Testis (tissue), 3 donors: ENCODE measurements around the gene C4orf46. TPM values are rescaled to one million over a fixed set of nuclear protein-coding genes. Genes with fewer than 3 reads are reported as not detected.

Experiments used
- DNase-seq: peaks from one replicate; pipeline ENCODE4 v3.0.0-alpha.2; 2019
- H3K27ac ChIP-seq, 2 donors: fragments of 200-600 bp; sonication (generic); one replicate each; pipeline ENCODE4 v1.5.1; 2019
- H3K27me3 ChIP-seq: fragments of 200-600 bp; sonication (generic); one replicate; pipeline ENCODE4 v1.5.1; 2019
- H3K36me3 ChIP-seq: fragments of 200-600 bp; sonication (generic); one replicate; pipeline ENCODE4 v1.5.1; 2017; ENCODE audit warnings: low read depth; ENCODE audit errors: missing control alignments
- H3K4me1 ChIP-seq: fragments of 200-600 bp; sonication (generic); one replicate; pipeline ENCODE4 v1.5.1; 2019
- H3K4me3 ChIP-seq, 2 donors: fragments of 200-600 bp; sonication (generic); one replicate each; pipeline ENCODE4 v1.5.1; 2017 to 2019
- H3K9me3 ChIP-seq: fragments of 200-600 bp; sonication (generic); one replicate; pipeline ENCODE4 v1.5.1; 2017
- POLR2A ChIP-seq: fragments of 450-650 bp; IDR thresholded peaks from one replicate; pipeline ENCODE4 v1.6.1; 2017; ENCODE audit warnings: antibody characterized with exemption, mild to moderate bottlenecking, moderate library complexity
- WGBS, 2 donors: methylation state at CpG; one replicate each; pipeline ENCODE4 v1.1.5; 2018; 5-methylcytosine and 5-hydroxymethylcytosine counted together
- intact Hi-C: fragments of 100-400 bp; cut with DNase I; formaldehyde crosslinking; loops from one replicate; pipeline ENCODE4 v1.15.1; 2023; ENCODE audit warnings: low total_unique reads
- polyA plus RNA-seq: library from polyadenylated mRNA; stranded (reverse); fragments of 350-450 nt; fragmentation: Illumina TruSeq; extraction: RNeasy Lipid Tissue Mini Kit (QIAGEN cat#74804); gene quantifications from one replicate; pipeline ENCODE4 v1.2.3, GENCODE V29; 2014; ENCODE audit warnings: low read depth, low replicate concordance; ENCODE audit not compliant: insufficient read depth
- total RNA-seq, 2 donors: library from RNA; depleted of rRNA; stranded (reverse); fragments of >200 nt; gene quantifications; one replicate each; pipeline ENCODE4 v1.2.3, GENCODE V29; 2016
- TF ChIP-seq, protein P1 (sequence below), 3 experiments: fragments of 450-650 bp in 2 of 3; fragments of 200-600 bp in 1 of 3; sonication (generic) in 1 of 3; IDR thresholded peaks; one replicate each; pipeline ENCODE4 v1.5.1; 2016 to 2019; ENCODE audit warnings: antibody characterized with exemption in 3 of 3, mild to moderate bottlenecking in 2 of 3, moderate library complexity in 1 of 3

The C4orf46 gene
- total and polyA plus RNA-seq, 3 donors from 2014 or later, result 14.7 to 36.0 (median 20.2) TPM

DNA sequence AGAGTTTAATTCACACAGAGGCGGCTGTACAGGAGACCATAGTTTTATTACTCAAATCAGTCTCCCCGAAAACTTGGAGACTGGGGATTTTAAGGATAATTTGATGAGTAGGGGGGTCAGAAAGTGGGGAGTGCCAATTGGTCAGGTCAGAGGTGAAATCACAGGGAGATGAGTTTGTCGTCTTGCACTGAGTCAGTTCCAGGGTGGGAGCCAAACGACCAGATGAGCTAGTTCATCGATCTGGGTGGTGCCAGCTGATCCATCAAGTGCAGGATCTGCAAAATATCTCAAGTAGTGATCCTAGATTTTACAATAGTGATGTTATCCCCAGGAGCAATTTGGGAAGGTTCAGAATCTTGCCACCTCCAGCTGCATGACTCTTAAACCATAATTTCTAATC, 4.4 kb upstream of the C4orf46 start:
- Histone ChIP-seq H3K4me3 (no peak overlapping the region), H3K27ac (no peak overlapping the region), H3K27me3 (no peaks in the 10 kb centered on the region), H3K9me3 (no peaks in the 10 kb centered on the region), H3K36me3 (no peaks in the 10 kb centered on the region), H3K4me1 (peaks cover 5% of the 10 kb centered on the region)
- 77 to 85% methylated on average over 5 of the region's 5 CpGs for WGBS, 2 donors
- intact Hi-C loops, result no loop called here
- no peak for DNase-seq
- TF ChIP-seq POLR2A, result no peak
- TF ChIP-seq, protein P1, sequence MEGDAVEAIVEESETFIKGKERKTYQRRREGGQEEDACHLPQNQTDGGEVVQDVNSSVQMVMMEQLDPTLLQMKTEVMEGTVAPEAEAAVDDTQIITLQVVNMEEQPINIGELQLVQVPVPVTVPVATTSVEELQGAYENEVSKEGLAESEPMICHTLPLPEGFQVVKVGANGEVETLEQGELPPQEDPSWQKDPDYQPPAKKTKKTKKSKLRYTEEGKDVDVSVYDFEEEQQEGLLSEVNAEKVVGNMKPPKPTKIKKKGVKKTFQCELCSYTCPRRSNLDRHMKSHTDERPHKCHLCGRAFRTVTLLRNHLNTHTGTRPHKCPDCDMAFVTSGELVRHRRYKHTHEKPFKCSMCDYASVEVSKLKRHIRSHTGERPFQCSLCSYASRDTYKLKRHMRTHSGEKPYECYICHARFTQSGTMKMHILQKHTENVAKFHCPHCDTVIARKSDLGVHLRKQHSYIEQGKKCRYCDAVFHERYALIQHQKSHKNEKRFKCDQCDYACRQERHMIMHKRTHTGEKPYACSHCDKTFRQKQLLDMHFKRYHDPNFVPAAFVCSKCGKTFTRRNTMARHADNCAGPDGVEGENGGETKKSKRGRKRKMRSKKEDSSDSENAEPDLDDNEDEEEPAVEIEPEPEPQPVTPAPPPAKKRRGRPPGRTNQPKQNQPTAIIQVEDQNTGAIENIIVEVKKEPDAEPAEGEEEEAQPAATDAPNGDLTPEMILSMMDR (IDR thresholded peaks at IDR 0.05), result no peak

DNA sequence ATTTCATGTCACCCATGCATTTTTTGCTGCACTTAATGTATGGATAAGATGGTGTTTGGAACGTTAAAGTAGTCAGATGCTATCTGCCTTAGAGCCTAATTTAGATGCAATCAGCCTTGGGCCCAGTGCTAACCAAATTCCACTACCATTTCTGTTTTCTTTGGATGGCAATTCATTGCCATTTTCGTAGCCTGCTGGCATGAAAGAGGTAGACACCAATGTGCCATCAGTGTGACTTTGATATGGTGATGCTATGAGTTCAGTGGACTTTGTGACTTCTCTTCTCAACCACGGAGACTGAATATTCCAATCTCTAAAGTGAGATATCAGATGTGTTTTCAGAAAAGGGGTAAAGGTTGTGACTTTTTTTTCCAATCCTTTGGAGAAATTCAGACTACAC, 1.9 kb upstream of the C4orf46 start:
- Histone ChIP-seq H3K4me1 (peaks cover 5% of the 10 kb centered on the region), H3K27me3 (no peaks in the 10 kb centered on the region), H3K9me3 (no peaks in the 10 kb centered on the region), H3K27ac (no peak overlapping the region), H3K36me3 (no peaks in the 10 kb centered on the region), H3K4me3 (no peak overlapping the region)
- DNase-seq, result no peak
- no peak for TF ChIP-seq POLR2A
- TF ChIP-seq, protein P1 (IDR thresholded peaks at IDR 0.05), result no peak
- intact Hi-C loops, result no loop called here
- WGBS, 2 donors, result 61 to 69% methylated on average over 3 of the region's 3 CpGs

DNA sequence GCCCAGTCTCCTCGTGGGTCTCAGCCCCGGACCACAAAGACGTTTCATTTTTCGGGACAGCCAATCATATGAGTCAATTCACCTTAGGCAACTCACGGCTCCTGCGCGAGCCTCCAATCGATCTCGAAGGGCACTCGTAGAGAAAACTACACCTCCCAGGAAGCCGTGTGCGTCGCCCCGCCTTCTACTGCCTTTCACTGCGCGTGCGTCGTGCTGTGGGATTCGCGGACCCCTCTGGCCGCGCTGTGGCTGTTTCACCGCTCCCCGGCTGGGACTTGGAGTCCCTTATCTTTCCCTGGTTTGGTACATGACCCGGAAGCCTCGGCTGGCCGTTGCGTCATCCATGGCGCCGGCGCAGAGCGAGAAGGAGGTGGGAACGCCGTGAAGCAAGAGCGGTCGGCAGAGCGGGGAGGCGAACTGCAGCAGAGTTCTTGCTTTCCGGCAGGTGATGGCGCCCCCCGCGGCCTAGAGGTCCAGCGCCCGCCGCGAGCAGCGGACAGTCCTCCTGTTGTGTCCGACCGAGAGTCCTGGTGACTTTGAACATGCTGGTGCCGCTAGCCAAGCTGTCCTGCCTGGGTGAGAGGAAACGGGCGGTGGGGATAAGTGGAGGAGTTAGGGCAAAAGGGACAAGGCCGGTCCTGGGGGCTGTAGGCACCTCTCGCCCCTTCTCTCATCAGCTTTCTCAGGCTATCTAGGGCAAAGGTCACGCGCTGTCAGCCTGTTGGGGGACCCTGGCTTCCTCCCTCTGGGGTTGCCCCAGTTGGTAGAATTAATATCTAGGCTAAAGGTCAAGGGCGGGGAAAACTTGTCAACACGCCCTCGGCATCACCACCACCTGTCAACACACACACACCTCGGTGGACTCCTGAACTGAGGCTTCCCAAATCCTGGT, 474 bp upstream of the C4orf46 start, which contains the start of gene ETFDH:
Gene ETFDH (plus strand): TSS at position 382 of the 892 bp plus-strand sequence. CDS start 161 bp downstream, at position 543.
- peak; percentile 54 for TF ChIP-seq POLR2A
- TF ChIP-seq, protein P1 (IDR thresholded peaks at IDR 0.05), result peak; percentile 60 to 76 (median 67)
- DNase-seq, result peak; percentile 98
- Histone ChIP-seq H3K36me3 (no peaks in the 10 kb centered on the region), H3K4me3 (peak within 1 kb of the TSS; percentile 89 to 97), H3K9me3 (no peaks in the 10 kb centered on the region), H3K4me1 (peaks cover 5% of the 10 kb centered on the region), H3K27me3 (no peaks in the 10 kb centered on the region), H3K27ac (peak within 1 kb of the TSS; percentile 67 to 94)
- intact Hi-C loops, result no loop called here
- 0 to 1% methylated on average over 17 to 59 of the region's 60 CpGs for WGBS, 2 donors

DNA sequence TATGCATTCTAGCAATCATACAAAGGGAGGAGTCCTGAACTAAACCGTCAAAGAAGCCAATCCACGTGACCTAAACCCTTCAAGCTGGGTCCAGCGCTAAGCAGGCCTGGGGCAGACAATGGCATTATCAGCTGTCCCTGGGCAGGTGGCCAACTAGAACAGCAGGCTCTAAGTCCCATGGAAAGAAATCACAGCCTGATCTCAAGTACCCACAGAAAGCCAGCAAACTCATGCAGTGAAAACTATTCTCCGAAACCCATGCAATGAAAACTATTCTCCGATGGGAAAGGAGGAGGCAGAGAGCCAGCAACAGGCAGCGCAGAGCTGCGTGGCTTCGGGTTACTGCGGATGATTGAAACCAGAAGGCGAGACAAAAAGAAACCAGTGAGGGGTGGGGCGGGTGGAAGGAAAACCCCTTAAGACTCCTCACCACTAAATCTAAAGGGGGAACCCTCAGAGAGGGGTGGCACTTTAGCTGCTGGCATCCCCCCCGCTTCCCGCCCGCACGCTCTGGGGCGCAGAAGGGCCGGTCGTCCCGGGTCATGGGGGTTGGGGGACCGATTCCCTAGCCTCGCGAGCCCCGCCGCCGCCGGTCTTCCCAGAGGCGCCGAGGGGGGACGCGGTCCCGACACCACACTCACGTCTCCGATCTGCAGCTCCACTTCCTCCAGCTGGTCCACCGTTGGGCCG, 567 bp downstream of the C4orf46 start:
- H3K4me3 ChIP-seq, result peak overlapping the region; percentile 89 to 97
- H3K36me3 ChIP-seq, result no peaks in the 10 kb centered on the region
- H3K4me1 ChIP-seq, result peaks cover 5% of the 10 kb centered on the region
- TF ChIP-seq POLR2A, result no peak
- TF ChIP-seq, protein P1 (IDR thresholded peaks at IDR 0.05), result no peak
- no peaks in the 10 kb centered on the region for H3K27me3 ChIP-seq
- no peaks in the 10 kb centered on the region for H3K9me3 ChIP-seq
- H3K27ac ChIP-seq, result peak overlapping the region; percentile 67 to 94
- 0 to 1% methylated on average over 17 to 20 of the region's 35 CpGs for WGBS, 2 donors
- intact Hi-C loops, result no loop called here
- DNase-seq, result peak; percentile 89
